Measurements from ENCODE around the gene WDR64. TPM values are rescaled to one million over a fixed set of nuclear protein-coding genes. Genes with fewer than 3 reads are reported as not detected.

Gene WDR64
- total and polyA plus RNA-seq, 4 donors = 0.02 to 0.70 (median 0.17) TPM

- TF ChIP-seq, protein P1, sequence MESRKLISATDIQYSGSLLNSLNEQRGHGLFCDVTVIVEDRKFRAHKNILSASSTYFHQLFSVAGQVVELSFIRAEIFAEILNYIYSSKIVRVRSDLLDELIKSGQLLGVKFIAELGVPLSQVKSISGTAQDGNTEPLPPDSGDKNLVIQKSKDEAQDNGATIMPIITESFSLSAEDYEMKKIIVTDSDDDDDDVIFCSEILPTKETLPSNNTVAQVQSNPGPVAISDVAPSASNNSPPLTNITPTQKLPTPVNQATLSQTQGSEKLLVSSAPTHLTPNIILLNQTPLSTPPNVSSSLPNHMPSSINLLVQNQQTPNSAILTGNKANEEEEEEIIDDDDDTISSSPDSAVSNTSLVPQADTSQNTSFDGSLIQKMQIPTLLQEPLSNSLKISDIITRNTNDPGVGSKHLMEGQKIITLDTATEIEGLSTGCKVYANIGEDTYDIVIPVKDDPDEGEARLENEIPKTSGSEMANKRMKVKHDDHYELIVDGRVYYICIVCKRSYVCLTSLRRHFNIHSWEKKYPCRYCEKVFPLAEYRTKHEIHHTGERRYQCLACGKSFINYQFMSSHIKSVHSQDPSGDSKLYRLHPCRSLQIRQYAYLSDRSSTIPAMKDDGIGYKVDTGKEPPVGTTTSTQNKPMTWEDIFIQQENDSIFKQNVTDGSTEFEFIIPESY (IDR thresholded peaks at IDR 0.05) = no peak
Measured at GRCh38 chr1:241636291-241636690, 15.8 kb upstream of the WDR64 start (continued).

DNA sequence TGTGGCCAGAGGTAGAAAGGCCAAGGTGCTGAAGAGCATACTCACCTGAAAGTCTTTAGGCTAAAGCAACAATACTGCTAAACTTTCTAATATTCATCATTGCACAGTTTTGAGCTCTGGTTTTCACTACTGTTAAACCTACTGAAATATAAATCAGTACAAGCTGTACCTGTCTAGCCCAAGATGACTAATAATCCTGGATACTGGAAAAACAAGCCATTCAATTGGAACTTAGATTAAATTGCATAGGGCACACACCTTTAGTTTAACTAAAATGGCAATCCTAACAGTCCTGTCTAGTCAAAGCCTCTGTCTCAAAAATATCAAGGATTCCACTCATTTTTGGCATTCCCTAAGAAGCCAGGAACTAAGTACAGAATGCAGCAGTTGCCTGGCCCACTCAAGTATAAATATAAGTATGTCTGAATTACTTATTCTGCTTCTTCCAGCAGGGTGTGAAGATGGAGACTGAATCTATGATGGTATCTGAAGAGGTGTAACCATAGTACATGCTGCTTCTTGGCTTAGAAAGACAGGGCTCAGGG is 15.0 kb upstream of the WDR64 start:
- peaks cover 0 to 7% (median 2%) of the 10 kb centered on the region in 4 donors for H3K36me3 ChIP-seq (ENCODE audit: control insufficient read depth in 4 of 4, insufficient read depth in 3 of 4, low read depth in 1 of 4, low read length in 3 of 4)
- H3K9ac ChIP-seq (ENCODE audit: low read depth in 1 of 2, low read length in 2 of 2) = no peak overlapping the region
- peaks cover 4 to 23% (median 7%) of the 10 kb centered on the region in 4 donors for H3K4me1 ChIP-seq (ENCODE audit: control insufficient read depth in 4 of 4, insufficient read depth in 4 of 4, low read length in 3 of 4)
- H3K27me3 ChIP-seq (ENCODE audit: control insufficient read depth in 4 of 4, insufficient read depth in 4 of 4, low read length in 3 of 4) = no peaks in the 10 kb centered on the region
- TF ChIP-seq EGR1 (IDR thresholded peaks at IDR 0.05; ENCODE audit: low read depth in 2 of 2) = no peak
- TF ChIP-seq ATF3 (IDR thresholded peaks at IDR 0.05) = no peak
- H3K9me3 ChIP-seq (ENCODE audit: control insufficient read depth in 4 of 4, low read length in 3 of 4) = no peaks in the 10 kb centered on the region
- H3K27ac ChIP-seq (ENCODE audit: low read depth in 1 of 2, low read length in 2 of 2) = no peak overlapping the region
- DNase-seq (ENCODE audit: low spot score) = no peak
- no peak overlapping the region for H3K4me3 ChIP-seq (ENCODE audit: low read depth in 1 of 3, low read length in 3 of 3)

- Histone ChIP-seq H3K4me1 (ENCODE audit: control insufficient read depth in 4 of 4, insufficient read depth in 4 of 4, low read length in 3 of 4) (peaks cover 4 to 27% (median 9%) of the 10 kb centered on the region in 4 donors), H3K27ac (ENCODE audit: low read depth in 1 of 2, low read length in 2 of 2) (no peak overlapping the region), H3K4me3 (ENCODE audit: low read depth in 1 of 3, low read length in 3 of 3) (no peak overlapping the region), H3K36me3 (ENCODE audit: control insufficient read depth in 4 of 4, insufficient read depth in 3 of 4, low read depth in 1 of 4, low read length in 3 of 4) (peaks cover 0 to 7% (median 2%) of the 10 kb centered on the region in 4 donors), H3K9ac (ENCODE audit: low read depth in 1 of 2, low read length in 2 of 2) (no peak overlapping the region), H3K27me3 (ENCODE audit: control insufficient read depth in 4 of 4, insufficient read depth in 4 of 4, low read length in 3 of 4) (no peaks in the 10 kb centered on the region), H3K9me3 (ENCODE audit: control insufficient read depth in 4 of 4, low read length in 3 of 4) (no peaks in the 10 kb centered on the region)
- TF ChIP-seq HNF4A (conservative IDR thresholded peaks at IDR 0.05) (no peak), REST (IDR thresholded peaks at IDR 0.05) (no peak), JUND (IDR thresholded peaks at IDR 0.05) (no peak), YY1 (IDR thresholded peaks at IDR 0.05) (no peak), FOXA1 (IDR thresholded peaks at IDR 0.05) (no peak), NR2F2 (IDR thresholded peaks at IDR 0.05) (no peak), HNF4G (IDR thresholded peaks at IDR 0.05) (no peak), TAF1 (conservative IDR thresholded peaks at IDR 0.05) (no peak), EGR1 (IDR thresholded peaks at IDR 0.05; ENCODE audit: low read depth in 2 of 2) (no peak), RXRA (IDR thresholded peaks at IDR 0.05) (no peak), FOXA2 (IDR thresholded peaks at IDR 0.05) (no peak), SP1 (IDR thresholded peaks at IDR 0.05) (no peak), ATF3 (IDR thresholded peaks at IDR 0.05) (no peak), RAD21 (IDR thresholded peaks at IDR 0.05) (no peak), GABPA (IDR thresholded peaks at IDR 0.05 in 1 of 2, conservative IDR thresholded peaks at IDR 0.05 in 1 of 2) (no peak)
- TF ChIP-seq, protein P2, sequence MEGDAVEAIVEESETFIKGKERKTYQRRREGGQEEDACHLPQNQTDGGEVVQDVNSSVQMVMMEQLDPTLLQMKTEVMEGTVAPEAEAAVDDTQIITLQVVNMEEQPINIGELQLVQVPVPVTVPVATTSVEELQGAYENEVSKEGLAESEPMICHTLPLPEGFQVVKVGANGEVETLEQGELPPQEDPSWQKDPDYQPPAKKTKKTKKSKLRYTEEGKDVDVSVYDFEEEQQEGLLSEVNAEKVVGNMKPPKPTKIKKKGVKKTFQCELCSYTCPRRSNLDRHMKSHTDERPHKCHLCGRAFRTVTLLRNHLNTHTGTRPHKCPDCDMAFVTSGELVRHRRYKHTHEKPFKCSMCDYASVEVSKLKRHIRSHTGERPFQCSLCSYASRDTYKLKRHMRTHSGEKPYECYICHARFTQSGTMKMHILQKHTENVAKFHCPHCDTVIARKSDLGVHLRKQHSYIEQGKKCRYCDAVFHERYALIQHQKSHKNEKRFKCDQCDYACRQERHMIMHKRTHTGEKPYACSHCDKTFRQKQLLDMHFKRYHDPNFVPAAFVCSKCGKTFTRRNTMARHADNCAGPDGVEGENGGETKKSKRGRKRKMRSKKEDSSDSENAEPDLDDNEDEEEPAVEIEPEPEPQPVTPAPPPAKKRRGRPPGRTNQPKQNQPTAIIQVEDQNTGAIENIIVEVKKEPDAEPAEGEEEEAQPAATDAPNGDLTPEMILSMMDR (IDR thresholded peaks at IDR 0.05; ENCODE audit: low read depth, low read length, missing input control) = no peak
- TF ChIP-seq, protein P3, sequence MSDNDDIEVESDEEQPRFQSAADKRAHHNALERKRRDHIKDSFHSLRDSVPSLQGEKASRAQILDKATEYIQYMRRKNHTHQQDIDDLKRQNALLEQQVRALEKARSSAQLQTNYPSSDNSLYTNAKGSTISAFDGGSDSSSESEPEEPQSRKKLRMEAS (IDR thresholded peaks at IDR 0.05) = no peak
- TF ChIP-seq, protein P1 (IDR thresholded peaks at IDR 0.05) = no peak
- no peak for DNase-seq (ENCODE audit: low spot score)
- 78% methylated on average over 4 of the region's 4 CpGs for WGBS
Measured at GRCh38 chr1:241637604-241638003, 14.5 kb upstream of the WDR64 start.

Data from liver (tissue), 9 donors.